ENCODE data around the gene KIF26A.

Gene KIF26A

GRCh38 chr14:104113631-104114420 lies 24.6 kb upstream of the KIF26A start:
- DNase-seq: no peak

- DNase-seq: no peak
Observed at GRCh38 chr14:104114421-104115130, 23.8 kb upstream of the KIF26A start.

- no peak for DNase-seq
Observed at GRCh38 chr14:104115131-104115600, 23.2 kb upstream of the KIF26A start.

- DNase-seq: no peak
Observed at GRCh38 chr14:104115691-104116287, 22.6 kb upstream of the KIF26A start.

- DNase-seq: no peak
Observed at GRCh38 chr14:104116288-104116755, 22.1 kb upstream of the KIF26A start.

- no peak for DNase-seq
Observed at GRCh38 chr14:104116756-104117340, 21.5 kb upstream of the KIF26A start.

- DNase-seq: no peak
Observed at GRCh38 chr14:104117341-104118005, 20.9 kb upstream of the KIF26A start.

GRCh38 chr14:104118006-104118844 lies 20.2 kb upstream of the KIF26A start:
- no peak for DNase-seq

- DNase-seq: no peak
Observed at GRCh38 chr14:104119119-104119487, 19.3 kb upstream of the KIF26A start.

GRCh38 chr14:104119488-104120251 lies 18.7 kb upstream of the KIF26A start:
- no peak for DNase-seq

- DNase-seq: no peak
Observed at GRCh38 chr14:104120281-104120741, 18.1 kb upstream of the KIF26A start.

- DNase-seq: no peak
Observed at GRCh38 chr14:104121142-104121541, 17.2 kb upstream of the KIF26A start.

- no peak for DNase-seq
Observed at GRCh38 chr14:104123879-104124278, 14.5 kb upstream of the KIF26A start.

GRCh38 chr14:104125011-104125410 lies 13.4 kb upstream of the KIF26A start:
- no peak for DNase-seq

GRCh38 chr14:104126753-104127152 lies 11.6 kb upstream of the KIF26A start:
- DNase-seq: no peak

GRCh38 chr14:104128981-104129380 lies 9.4 kb upstream of the KIF26A start:
- DNase-seq: no peak

GRCh38 chr14:104129556-104129955 lies 8.8 kb upstream of the KIF26A start:
- DNase-seq: no peak

GRCh38 chr14:104130974-104131651 lies 7.3 kb upstream of the KIF26A start:
- DNase-seq: no peak

GRCh38 chr14:104131968-104132732 lies 6.2 kb upstream of the KIF26A start:
- no peak for DNase-seq

- DNase-seq: no peak
Observed at GRCh38 chr14:104132981-104133380, 5.4 kb upstream of the KIF26A start.

Measured in CD4-positive, alpha-beta T cell treated with Interleukin-21 for 1 hour (primary cell).